ENCODE data around the gene CCL22. TPM values are rescaled to one million over a fixed set of nuclear protein-coding genes. Genes with fewer than 3 reads are reported as not detected.
"Not testable (repeated sequence)": the region's sequence is repeated elsewhere in the genome, so short reads cannot be mapped to it uniquely, and the experiment has no call there.

The CCL22 gene
- polyA plus RNA-seq, 3 donors = 0.02 to 0.03 TPM; not detected in 1

DNA sequence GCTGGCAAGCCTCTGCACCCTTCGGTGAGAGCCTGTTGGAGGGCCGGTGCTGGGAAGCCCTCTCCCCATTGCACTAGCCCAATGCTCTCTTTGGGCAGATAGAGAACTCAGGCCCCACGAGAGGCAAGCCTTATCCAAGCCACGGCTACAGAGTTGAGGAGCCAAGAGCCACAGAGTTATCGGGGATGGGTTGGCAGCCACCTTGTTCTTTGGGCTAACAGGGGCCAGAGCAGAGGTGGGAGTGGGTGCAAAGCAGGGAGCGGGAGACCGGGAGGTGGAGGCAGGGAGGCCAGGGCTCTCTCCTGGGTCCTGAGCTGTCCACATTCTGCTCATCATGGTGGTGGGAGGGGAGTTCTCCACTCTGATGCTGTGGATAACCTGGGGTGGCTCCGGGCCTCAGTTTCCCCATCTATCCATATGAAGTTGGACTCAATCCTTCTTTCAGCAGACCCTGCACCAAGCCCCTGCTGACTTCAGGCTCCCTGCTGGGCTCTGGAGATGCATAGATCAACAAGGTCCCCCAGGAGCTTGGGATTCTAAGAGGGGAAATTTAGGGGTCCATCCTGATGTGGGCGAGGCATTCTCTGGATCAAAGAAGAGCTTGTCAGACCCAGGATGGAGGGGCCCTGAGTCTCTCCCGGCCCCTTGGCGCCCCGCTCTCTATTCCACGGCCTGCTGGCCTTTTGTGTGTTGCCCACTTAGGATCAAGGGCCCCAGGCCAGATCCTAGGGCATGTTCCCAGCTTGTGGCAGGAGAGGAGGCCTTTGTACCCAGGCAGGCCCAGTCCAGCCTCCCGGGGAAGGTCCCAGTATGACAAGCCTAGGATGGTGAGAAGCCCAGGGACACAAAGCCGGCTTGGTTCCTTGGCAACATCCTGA, 13.2 kb downstream of the CCL22 start:
- no peak overlapping the region for H3K27ac ChIP-seq (ENCODE audit: low read depth, low read length)
- WGBS, 3 donors = 76 to 82% (median 81%) methylated on average over 13 to 15 of the region's 15 CpGs

DNA sequence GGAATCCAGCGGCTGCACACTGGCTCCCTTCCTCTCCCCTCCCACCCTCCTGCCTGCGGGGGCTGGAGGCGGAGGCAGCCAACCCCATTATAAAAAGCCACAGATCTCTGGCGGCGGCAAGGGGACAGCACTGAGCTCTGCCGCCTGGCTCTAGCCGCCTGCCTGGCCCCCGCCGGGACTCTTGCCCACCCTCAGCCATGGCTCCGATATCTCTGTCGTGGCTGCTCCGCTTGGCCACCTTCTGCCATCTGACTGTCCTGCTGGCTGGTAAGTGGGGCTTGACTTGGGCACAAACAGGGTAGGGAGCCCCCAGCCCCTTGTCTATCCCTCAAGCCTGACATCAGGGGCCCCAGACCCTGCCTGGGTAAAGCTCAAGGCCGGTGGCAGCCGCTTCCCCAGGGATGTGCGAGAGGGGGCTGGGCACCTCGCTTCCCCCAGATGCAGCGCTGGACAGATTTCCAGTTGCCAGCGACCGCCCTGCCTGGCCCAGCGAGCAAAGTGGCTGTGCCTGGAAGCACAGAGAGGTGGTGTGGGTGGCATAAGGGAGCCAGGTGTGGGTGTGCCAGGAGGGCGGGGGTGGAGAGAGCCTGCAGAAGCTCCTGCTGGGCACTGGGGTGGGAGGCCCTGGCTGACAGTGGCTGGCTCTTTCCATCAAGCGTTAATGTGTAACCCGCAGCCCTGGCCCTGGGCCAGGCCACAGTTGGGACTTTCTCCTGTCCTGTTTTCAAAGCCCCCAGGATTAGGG, 14.0 kb downstream of the CCL22 start, which contains the start of gene CX3CL1:
CX3CL1 (plus strand) TSS at position 119 of the 745 bp plus-strand sequence; CDS start at position 198, 79 bp downstream.
- no peak within 1 kb of the TSS for H3K27ac ChIP-seq (ENCODE audit: low read depth, low read length)
- 21 to 47% (median 33%) methylated on average over 21 to 23 of the region's 23 CpGs for WGBS, 3 donors

DNA sequence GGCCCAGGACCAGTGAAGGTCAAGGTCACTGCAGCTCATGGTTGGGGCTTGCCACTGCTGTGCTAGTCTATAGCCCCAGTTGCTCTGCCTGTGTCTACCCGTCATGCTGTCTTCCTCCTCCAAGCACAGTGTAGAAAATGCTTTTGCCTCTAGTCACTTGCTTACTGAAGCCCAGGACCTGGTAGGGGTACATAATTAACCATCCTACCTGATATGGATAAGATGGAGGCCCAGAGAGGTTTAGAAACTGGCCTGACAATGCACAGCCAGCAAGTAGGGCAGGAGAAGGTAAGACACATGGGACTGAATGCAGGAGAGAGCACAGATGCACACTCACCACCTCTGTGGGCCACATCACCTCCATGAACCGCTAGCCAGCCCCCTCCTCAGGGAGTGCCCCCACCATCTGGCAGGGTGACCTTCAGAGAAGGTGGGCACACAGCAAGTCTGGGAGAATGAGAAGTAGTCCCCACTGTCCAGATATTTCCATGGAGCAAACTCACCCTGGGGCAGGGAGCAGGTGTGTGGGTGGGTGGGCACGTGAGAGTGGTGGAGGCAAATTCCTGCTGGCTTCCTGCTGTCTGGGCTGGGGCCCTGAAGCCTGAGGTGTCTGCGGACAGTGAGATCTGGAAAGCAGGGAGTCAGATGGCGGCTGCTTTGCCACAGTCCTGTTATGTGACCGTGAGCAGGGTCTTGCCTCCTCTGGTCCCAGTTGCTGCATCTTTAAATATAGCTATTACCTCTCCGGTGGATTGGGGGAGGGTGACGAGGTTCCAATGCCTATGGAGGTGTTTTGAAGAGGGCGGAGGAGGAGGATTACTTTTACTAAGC, 14.7 kb downstream of the CCL22 start:
- H3K27ac ChIP-seq (ENCODE audit: low read depth, low read length) = no peak overlapping the region
- 52 to 70% (median 60%) methylated on average over 9 of the region's 9 CpGs for WGBS, 3 donors

DNA sequence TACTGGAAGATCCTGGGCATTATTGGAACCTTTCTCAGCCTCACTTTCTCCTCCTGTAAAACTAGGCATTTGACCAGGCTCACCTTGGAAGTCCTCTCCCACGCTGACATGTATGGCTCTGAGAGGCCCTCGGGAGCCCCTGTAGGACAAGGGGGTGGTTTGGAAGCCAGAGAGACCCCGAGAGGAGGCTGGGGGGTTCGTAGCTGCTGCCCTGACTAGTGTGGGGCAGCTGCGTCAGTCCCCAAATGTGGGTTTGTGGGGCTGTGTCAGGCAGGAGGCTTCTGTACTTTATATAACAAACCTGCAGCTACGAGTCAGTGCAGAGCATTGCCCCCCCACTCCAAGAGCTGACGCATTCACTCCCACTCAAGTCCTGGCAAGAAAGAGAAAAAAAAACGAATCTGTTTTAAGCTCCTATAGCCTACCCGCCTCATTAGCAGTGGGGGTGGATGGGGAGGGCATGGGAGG, 15.5 kb downstream of the CCL22 start:
- no peak overlapping the region for H3K27ac ChIP-seq (ENCODE audit: low read depth, low read length)
- WGBS, 3 donors = 50 to 57% (median 52%) methylated on average over 9 of the region's 9 CpGs

DNA sequence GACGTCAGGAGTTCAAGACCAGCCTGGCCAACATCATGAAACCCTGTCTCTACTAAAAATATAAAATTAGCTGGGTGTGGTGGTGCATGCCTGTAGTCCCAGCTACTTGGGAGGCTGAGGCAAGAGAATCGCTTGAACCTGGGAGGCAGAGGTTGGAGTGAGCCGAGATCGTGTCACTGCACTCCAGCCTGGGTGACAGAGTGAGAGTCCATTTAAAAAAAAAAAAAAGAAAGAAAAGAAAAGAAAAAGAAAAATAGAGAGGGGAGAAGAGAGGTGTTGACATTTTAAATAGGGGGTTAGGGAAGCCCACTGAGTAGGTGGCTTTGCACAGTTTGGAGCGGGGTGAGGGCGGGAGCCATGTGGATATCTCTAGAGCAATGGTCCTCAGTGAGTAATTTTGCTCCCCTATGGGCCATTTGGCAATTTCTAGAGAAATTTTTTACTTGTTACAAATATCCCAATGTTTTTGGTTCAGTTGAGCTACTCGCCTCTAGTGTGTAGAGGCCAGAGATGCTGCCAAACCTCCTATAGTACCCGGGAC, 16.4 kb downstream of the CCL22 start:
- not testable (repeated sequence) for H3K27ac ChIP-seq (ENCODE audit: low read depth, low read length)
- 86 to 89% (median 86%) methylated on average over 8 of the region's 8 CpGs for WGBS, 3 donors

DNA sequence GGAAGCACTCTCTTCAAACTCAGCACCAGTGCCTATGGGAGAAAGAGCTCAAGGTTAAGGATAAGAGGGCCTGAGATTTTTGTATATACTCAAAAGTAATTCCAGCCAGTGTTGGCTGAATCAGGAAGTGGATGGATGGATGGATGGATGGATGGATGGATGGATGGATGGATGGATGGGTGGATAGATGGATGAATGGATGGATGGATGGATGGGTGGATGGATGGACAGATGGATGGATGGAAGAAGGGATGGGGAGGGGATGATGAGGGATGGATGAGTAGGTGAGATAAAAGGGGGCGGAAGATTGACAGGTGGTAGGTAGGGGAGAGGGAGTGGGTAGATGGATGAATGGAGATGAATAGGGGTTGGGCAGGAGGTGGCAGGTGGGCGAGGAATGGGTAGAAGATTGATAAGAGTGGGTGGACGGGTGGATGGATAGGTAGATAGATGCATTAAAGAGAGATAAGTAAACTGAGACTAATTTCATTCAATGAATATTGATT, 17.8 kb downstream of the CCL22 start:
- WGBS, 3 donors = 86 to 98% (median 93%) methylated on average over 3 of the region's 3 CpGs
- no peak overlapping the region for H3K27ac ChIP-seq (ENCODE audit: low read depth, low read length)

DNA sequence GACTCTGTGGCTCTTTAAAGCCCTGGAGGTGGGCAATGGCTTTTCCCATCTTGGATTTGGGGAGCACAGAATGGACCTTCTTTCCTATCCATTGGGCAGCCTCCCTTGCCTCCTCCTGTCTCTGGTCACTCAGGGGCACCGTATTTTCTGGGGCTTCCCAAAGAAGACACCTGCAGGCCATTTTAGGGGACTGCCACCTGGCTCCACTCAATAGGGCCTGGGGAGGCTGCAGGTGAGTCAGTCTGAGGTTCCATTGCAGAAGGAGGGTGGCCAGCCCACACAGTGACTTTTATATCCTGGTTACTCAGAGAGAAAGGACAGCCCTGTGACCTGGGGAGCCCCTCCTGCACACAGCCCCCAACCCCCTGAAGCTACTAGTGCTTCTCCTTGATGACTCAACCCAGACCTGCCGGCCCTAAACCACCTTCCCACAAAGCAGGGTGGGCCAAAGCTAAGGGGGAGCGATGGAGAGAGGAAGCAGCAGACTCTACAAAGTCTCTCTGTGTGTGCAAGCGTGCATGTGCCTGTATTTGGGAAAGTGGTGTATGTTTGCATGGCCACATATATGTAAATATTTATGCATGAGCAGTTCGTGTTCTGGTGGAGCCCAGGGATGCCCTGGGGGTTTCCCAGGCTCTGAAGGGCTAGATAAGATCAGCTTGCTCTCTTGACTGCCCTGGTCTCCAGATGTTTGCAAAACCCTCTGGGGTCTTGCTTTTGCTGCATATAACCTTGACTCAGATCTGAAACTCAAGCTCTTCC, 18.7 kb downstream of the CCL22 start:
- no peak overlapping the region for H3K27ac ChIP-seq (ENCODE audit: low read depth, low read length)
- 45 to 60% (median 47%) methylated on average over 5 of the region's 5 CpGs for WGBS, 3 donors

DNA sequence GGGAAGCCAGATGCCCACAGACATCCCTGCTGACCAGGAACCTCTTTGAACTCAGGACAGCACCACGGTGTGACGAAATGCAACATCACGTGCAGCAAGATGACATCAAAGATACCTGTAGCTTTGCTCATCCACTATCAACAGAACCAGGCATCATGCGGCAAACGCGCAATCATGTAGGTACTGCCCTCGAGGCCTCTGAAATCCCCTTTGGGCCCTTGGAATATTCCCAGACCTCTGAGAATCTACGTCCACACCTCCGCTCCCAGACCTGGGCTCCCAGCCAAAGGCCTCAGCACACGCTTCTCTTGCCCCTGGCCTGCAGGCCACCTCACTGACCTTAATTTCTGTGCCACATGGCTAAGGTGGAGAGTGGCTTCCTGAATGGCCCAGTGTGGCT, 21.0 kb downstream of the CCL22 start:
- no peak overlapping the region for H3K27ac ChIP-seq (ENCODE audit: low read depth, low read length)
- WGBS, 3 donors = 74 to 80% (median 77%) methylated on average over 10 of the region's 10 CpGs

DNA sequence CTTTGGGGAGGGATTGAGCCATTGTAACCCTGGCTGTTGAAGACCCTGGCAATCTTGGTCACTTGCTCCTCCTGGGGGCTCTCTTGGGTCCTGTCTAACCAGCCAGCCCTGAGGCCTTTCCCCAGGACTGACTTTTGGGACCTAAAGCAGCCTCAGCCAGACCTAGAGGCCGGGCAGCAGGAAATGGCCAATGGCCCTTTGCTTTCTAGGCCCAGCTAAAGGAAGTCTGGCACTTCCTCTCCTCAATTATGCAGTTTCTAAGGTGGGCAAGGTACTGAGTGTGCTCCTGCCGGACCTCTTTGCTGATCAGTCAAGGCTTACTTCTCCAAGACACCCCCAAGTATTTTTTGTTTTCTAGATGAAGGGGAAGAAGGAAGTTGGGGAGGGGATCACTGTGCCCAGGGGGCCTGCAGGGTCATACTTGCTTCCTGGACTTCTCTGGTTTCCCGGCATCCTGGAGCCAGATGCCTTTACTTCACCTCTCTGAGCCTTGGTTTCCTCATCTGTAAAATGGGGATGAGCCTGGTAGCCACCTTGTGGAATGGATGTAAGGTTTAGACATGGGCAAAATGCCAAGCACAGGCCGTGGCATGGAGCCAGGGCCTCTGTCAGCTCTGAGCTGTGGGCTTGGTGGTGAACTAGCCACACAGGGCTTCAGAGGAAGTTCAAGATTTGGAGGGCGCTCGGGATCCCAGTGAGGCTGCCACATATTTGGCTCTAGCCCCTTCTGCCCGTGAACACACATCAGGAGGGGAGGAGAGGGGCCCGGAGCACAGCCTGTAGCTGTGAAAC, 22.3 kb downstream of the CCL22 start:
- no peak overlapping the region for H3K27ac ChIP-seq (ENCODE audit: low read depth, low read length)
- 41 to 70% (median 42%) methylated on average over 8 of the region's 8 CpGs for WGBS, 3 donors

DNA sequence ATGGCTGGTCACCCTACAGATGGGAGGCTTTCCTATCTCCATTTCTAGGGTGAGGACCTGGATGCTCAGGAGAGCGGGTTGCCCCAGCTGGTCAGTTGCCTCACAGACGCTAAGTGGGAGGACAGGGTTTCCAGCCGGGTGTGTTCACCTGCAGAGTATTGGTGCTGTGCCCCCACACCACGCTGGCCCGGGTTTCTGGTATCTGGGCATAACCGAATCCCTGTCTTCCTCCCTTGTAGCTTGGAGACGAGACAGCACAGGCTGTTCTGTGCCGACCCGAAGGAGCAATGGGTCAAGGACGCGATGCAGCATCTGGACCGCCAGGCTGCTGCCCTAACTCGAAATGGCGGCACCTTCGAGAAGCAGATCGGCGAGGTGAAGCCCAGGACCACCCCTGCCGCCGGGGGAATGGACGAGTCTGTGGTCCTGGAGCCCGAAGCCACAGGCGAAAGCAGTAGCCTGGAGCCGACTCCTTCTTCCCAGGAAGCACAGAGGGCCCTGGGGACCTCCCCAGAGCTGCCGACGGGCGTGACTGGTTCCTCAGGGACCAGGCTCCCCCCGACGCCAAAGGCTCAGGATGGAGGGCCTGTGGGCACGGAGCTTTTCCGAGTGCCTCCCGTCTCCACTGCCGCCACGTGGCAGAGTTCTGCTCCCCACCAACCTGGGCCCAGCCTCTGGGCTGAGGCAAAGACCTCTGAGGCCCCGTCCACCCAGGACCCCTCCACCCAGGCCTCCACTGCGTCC, 23.4 kb downstream of the CCL22 start:
- 91 to 94% (median 91%) methylated on average over 35 of the region's 35 CpGs for WGBS, 3 donors
- H3K27ac ChIP-seq (ENCODE audit: low read depth, low read length) = no peak overlapping the region

DNA sequence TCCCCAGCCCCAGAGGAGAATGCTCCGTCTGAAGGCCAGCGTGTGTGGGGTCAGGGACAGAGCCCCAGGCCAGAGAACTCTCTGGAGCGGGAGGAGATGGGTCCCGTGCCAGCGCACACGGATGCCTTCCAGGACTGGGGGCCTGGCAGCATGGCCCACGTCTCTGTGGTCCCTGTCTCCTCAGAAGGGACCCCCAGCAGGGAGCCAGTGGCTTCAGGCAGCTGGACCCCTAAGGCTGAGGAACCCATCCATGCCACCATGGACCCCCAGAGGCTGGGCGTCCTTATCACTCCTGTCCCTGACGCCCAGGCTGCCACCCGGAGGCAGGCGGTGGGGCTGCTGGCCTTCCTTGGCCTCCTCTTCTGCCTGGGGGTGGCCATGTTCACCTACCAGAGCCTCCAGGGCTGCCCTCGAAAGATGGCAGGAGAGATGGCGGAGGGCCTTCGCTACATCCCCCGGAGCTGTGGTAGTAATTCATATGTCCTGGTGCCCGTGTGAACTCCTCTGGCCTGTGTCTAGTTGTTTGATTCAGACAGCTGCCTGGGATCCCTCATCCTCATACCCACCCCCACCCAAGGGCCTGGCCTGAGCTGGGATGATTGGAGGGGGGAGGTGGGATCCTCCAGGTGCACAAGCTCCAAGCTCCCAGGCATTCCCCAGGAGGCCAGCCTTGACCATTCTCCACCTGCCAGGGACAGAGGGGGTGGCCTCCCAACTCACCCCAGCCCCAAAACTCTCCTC, 24.1 kb downstream of the CCL22 start:
- no peak overlapping the region for H3K27ac ChIP-seq (ENCODE audit: low read depth, low read length)
- 92 to 95% (median 95%) methylated on average over 16 of the region's 16 CpGs for WGBS, 3 donors

DNA sequence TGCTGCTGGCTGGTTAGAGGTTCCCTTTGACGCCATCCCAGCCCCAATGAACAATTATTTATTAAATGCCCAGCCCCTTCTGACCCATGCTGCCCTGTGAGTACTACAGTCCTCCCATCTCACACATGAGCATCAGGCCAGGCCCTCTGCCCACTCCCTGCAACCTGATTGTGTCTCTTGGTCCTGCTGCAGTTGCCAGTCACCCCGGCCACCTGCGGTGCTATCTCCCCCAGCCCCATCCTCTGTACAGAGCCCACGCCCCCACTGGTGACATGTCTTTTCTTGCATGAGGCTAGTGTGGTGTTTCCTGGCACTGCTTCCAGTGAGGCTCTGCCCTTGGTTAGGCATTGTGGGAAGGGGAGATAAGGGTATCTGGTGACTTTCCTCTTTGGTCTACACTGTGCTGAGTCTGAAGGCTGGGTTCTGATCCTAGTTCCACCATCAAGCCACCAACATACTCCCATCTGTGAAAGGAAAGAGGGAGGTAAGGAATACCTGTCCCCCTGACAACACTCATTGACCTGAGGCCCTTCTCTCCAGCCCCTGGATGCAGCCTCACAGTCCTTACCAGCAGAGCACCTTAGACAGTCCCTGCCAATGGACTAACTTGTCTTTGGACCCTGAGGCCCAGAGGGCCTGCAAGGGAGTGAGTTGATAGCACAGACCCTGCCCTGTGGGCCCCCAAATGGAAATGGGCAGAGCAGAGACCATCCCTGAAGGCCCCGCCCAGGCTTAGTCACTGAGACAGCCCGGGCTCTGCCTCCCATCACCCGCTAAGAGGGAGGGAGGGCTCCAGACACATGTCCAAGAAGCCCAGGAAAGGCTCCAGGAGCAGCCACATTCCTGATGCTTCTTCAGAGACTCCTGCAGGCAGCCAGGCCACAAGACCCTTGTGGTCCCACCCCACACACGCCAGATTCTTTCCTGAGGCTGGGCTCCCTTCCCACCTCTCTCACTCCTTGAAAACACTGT, 25.0 kb downstream of the CCL22 start:
- H3K27ac ChIP-seq (ENCODE audit: low read depth, low read length) = no peak overlapping the region
- WGBS, 3 donors = 71 to 82% (median 75%) methylated on average over 8 of the region's 8 CpGs

DNA sequence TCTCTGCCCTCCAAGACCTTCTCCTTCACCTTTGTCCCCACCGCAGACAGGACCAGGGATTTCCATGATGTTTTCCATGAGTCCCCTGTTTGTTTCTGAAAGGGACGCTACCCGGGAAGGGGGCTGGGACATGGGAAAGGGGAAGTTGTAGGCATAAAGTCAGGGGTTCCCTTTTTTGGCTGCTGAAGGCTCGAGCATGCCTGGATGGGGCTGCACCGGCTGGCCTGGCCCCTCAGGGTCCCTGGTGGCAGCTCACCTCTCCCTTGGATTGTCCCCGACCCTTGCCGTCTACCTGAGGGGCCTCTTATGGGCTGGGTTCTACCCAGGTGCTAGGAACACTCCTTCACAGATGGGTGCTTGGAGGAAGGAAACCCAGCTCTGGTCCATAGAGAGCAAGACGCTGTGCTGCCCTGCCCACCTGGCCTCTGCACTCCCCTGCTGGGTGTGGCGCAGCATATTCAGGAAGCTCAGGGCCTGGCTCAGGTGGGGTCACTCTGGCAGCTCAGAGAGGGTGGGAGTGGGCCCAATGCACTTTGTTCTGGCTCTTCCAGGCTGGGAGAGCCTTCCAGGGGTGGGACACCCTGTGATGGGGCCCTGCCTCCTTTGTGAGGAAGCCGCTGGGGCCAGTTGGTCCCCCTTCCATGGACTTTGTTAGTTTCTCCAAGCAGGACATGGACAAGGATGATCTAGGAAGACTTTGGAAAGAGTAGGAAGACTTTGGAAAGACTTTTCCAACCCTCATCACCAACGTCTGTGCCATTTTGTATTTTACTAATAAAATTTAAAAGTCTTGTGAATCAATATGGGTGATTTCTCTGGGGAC, 25.9 kb downstream of the CCL22 start:
- WGBS, 3 donors = 40 to 63% (median 43%) methylated on average over 11 of the region's 11 CpGs
- H3K27ac ChIP-seq (ENCODE audit: low read depth, low read length) = no peak overlapping the region

DNA sequence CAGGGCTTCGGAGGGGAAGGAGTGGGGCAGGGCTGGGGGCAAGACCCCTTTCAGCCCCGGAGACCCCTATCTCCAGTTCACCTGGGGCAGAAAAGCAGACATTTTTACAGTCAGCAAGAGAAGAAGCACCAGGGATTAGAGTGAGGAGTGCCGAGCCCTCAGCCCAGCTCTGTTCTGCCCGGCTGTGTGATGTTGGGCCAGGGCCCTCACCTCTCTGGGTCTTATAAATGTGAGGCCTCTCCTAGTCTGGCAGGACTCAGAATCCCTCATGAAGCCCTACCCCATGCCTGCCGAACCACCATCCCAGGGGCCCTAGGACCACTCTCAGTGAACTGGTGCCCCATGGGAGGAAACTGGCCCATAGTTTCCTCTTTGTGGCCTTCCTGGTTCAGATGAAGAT, 26.5 kb downstream of the CCL22 start:
- 80 to 94% (median 88%) methylated on average over 5 of the region's 5 CpGs for WGBS, 3 donors
- no peak overlapping the region for H3K27ac ChIP-seq (ENCODE audit: low read depth, low read length)
